Measurements from ENCODE around the gene RIGI. TPM values are rescaled to one million over a fixed set of nuclear protein-coding genes. Genes with fewer than 3 reads are reported as not detected.

The RIGI gene
- total and polyA plus RNA-seq, 2 of the 13 experiments (the other 11 are each of a cell fraction or from before 2014, with no cell fraction given), result 3.0 to 8.2 TPM

DNA sequence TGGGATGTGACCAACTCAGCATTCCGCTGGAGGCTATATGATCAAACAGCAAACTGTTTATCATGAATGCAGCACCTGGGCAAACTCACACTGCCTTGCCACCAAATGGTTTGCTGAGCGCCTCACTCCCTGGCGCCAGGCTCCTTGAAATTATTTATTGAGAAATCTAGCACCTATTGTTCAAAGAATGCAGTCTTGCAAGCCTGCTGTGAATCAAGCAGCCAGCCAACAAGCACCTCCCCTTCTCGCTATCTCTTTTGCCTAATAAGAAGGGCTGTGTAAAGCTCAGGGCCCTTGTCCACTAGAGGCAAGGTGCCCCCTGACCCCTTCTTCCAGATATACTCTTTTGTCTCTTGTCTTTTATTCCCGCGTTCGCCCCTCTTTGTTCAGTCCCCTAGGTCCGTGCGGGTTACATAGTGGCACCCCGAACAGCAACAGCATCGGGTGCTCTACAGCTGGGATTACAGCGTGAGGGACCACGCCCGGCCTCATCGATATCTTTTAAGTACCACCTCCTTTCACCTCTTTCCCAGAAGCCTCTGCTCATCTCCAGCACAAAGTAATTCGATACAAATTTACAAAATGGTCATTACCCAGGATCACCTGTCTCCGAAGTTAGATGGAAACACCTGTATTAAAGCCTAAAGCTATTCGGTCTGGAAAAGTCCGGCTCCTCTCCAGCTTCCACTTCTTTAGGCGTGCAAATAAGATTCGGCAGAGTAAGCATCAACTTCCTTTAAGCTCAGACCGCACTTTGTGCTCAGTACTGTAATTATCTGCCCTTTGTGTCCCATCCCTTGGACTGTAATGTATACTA is 896 bp downstream of the RIGI start (continued):
- TF ChIP-seq, protein P1, sequence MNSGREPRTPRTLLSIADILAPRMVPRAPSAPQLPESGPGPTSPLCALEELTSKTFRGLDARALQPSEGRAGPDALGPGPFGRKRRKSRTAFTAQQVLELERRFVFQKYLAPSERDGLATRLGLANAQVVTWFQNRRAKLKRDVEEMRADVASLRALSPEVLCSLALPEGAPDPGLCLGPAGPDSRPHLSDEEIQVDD (CRISPR knock-in tag; IDR thresholded peaks at IDR 0.05; ENCODE audit: borderline replicate concordance), result no peak
- TF ChIP-seq CREM (IDR thresholded peaks at IDR 0.05), result no peak
- no peak for TF ChIP-seq CREM (CRISPR knock-in tag; IDR thresholded peaks at IDR 0.05)
- no peak for TF ChIP-seq KLF16 (CRISPR knock-in tag; IDR thresholded peaks at IDR 0.05)
- no peak for TF ChIP-seq TBX3 (IDR thresholded peaks at IDR 0.05; ENCODE audit: borderline replicate concordance)
- no peak for TF ChIP-seq MBD4 (IDR thresholded peaks at IDR 0.05; ENCODE audit: borderline replicate concordance, low read length)
- TF ChIP-seq ZSCAN25 (CRISPR knock-in tag; IDR thresholded peaks at IDR 0.05), result no peak
- TF ChIP-seq ZSCAN30 (CRISPR knock-in tag; IDR thresholded peaks at IDR 0.05), result no peak
- TF ChIP-seq ZNF558 (CRISPR knock-in tag; IDR thresholded peaks at IDR 0.05; ENCODE audit: borderline replicate concordance), result peak; percentile 27; the same call in 1 of the 2 replicates
- no peak for TF ChIP-seq ASH2L (IDR thresholded peaks at IDR 0.05; ENCODE audit: insufficient read length, low read depth, low read length)
- TF ChIP-seq ZBTB42 (CRISPR knock-in tag; IDR thresholded peaks at IDR 0.05), result 0 out of 2 replicates have a peak, but pooled peaks have one; percentile 17
- no peak for TF ChIP-seq ZNF816 (CRISPR knock-in tag; IDR thresholded peaks at IDR 0.05; ENCODE audit: borderline replicate concordance)
- TF ChIP-seq THAP8 (CRISPR knock-in tag; IDR thresholded peaks at IDR 0.05; ENCODE audit: borderline replicate concordance), result no peak
- no peak for TF ChIP-seq ZNF407 (CRISPR knock-in tag; IDR thresholded peaks at IDR 0.05; ENCODE audit: not compliant biosample characterization)
- TF ChIP-seq KAT8 (CRISPR knock-in tag; IDR thresholded peaks at IDR 0.05), result 0 out of 2 replicates have a peak, but pooled peaks have one; percentile 20
- TF ChIP-seq NFIB (CRISPR knock-in tag; IDR thresholded peaks at IDR 0.05; ENCODE audit: borderline replicate concordance), result no peak
- no peak for TF ChIP-seq ZNF75D (CRISPR knock-in tag; IDR thresholded peaks at IDR 0.05; ENCODE audit: borderline replicate concordance)

All from HepG2 (cell line).